Stimulated activated CD8-positive, alpha-beta memory T cell treated with anti-CD3 and anti-CD28 coated beads, Interleukin-15, amount 100 ng/mL, for 4 hours (primary cell): ENCODE data around the gene RGS11.
"Not testable (repeated sequence)": the region's sequence is repeated elsewhere in the genome, so short reads cannot be mapped to it uniquely, and the experiment has no call there.

Experiments
- DNase-seq, 2 donors: peaks; one replicate each; pipeline ENCODE4 v3.0.0-alpha.2; 2020; ENCODE audit warnings: low read depth in 2 of 2

RGS11 gene

DNA sequence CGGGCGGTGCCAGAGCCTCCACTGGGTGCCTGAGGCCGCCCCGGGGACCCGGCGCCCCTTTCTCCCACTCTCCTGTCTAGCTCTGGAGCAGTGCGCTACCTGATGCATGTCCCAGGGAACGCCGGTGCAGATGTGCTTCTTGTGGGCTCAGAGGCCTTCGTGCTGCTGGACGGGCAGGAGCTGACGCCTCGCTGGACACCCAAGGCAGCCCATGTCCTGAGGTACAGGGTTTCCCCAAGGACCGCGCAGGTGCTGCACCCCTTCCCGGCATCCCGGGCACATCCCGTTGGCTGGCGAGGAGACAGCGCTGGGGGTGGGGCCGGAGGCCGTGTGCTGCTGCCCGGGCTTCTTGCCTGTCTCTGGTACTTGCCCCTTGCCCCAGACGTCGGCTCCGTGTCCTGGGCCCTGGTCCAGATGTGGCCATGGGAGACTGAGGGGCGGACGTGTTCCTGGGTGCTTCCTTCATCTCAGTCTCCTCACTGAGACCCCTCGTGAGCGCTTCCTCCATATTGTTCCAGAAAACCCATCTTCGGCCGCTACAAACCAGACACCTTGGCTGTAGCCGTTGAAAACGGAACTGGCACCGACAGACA, 12.5 kb downstream of the RGS11 start:
- no peak for DNase-seq

DNA sequence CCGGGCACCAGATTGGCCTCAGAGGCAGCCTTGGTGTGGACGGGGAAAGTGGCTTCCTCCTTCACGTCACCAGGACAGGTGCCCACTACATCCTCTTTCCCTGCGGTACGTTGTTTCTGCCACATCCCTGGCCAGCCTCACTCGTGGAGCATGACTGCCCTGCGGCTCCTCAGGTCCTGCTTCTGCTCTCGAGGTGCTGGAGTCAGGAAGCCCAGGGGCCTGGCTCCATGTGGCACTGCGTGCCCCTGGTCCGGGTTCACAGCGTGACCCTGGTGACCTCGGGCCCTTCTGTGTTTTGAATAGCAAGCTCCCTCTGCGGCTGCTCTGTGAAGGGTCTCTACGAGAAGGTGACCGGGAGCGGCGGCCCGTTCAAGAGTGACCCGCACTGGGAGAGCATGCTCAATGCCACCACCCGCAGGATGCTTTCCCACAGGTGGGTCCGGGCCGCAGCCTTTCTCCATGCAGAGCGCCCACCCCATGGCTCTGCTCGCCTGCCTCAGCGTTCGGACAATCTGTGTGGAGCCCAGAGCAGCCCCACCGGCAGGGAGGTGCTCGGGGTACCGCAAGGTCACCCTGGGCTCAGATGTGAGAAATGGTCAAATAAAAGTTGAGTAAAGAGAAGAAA, 13.5 kb downstream of the RGS11 start:
- no peak for DNase-seq

DNA sequence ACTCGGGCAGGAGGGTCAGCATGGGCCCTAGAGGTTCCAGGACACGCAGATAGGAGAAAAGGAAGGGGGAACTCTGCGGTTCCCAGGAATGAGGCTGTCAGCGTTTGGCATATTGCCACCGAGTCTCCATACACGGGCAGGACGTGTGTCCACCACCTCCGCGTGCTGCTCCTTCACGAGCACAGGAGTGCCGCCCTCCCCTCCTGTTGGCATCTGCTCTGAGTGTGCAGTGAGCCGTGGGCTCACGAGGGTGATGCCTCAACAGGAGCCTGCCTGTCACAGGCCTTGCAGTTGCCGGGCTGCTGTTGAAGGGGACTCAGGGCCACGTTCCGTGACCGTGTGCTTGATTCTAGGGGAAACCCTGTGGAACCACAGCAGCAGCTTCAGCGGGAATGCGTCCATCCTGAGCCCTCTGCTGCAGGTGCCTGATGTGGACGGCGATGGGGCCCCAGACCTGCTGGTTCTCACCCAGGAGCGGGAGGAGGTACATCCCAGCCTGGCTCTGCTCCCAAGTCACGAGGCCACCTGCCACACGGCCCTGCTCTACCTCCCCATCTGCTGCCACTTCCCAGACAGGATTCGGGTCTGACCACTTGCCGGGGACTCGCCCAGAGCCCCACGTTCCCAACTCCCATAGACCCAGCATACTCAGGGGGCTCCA, 14.6 kb downstream of the RGS11 start:
- DNase-seq, result no peak

DNA sequence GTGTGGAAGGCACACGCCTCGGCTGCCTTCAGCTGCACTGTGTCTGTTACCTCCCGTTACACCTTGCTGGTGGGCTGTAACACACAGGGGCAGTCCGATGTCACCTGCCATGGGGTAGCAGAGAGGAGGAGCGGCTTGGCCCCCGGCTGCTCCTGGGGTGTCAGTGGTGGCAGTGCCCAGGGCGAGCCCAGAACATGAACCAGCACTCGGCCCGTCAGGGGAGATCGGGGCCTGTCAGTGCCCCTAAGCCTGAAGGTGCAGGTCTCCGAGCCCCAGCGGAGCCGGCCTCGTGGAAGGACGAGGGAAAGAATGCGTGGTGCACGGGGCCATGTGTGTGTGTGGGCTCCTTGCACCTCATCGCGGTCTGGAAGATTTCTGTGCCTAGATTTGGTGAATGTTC, 15.4 kb downstream of the RGS11 start:
- no peak for DNase-seq

DNA sequence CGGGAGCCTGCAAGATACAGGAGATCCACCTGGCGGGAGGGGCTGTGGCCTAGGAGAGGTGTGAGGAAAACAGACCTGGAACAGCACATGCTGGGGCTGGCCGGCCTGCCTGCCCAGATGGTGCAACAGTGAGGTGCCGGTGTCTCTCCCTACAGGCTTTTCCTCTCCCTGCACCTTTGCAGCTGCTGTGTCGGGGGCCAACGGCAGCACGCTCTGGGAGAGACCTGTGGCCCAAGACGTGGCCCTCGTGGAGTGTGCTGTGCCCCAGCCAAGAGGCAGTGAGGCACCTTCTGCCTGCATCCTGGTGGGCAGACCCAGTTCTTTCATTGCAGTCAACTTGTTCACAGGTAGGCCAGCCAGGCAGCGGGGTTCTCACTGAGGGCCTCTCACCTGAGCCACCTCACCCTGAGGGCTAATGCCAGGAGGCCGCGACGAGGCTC, 15.9 kb downstream of the RGS11 start:
- DNase-seq, result no peak

DNA sequence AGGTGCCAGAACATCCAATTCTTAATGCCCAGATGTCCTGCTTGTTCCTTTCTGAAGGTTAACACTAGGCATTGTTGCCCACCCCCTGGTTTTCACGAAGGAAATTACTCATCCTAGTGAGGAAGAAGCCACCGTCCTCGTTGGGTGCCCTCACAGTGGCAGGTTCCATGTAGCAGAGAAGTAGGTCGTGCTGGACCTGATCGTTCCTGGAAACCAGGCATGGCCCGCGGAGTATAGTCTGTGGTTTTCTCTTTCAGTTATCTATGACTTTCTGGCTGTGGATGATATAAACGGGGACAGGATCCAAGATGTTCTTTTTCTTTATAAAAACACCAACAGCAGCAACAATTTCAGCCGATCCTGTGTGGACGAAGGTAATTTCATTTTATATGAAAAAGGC, 16.5 kb downstream of the RGS11 start:
- DNase-seq, result no peak

DNA sequence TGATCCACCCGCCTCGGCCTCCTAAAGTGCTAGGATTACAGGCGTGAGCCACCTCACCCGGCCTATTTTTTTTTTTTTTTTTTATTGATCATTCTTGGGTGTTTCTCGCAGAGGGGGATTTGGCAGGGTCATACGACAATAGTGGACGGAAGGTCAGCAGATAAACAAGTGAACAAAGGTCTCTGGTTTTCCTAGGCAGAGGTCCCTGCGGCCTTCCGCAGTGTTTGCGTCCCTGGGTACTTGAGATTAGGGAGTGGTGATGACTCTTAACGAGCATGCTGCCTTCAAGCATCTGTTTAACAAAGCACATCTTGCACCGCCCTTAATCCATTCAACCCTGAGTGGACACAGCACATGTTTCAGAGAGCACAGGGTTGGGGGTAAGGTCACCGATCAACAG, 17.7 kb downstream of the RGS11 start:
- not testable (repeated sequence) for DNase-seq

DNA sequence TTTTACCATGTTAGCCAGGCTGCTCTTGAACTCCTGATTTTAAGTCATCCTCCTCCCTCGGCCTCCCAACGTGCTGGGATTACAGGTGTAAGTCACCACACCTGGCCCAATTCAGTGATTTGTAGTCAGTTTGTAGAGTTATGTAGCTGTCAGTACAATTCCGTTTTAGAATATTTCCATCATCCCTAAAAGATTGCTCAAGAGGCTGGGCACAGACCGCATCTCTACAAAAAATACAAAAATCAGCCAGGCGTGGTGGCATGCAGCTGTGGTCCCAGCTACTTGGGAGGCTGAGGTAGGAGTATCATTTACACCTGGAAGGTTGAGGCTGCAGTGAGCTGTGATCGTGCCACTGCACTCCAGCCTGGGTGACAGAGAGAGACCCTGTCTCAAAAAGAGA, 20.6 kb downstream of the RGS11 start:
- no peak for DNase-seq

DNA sequence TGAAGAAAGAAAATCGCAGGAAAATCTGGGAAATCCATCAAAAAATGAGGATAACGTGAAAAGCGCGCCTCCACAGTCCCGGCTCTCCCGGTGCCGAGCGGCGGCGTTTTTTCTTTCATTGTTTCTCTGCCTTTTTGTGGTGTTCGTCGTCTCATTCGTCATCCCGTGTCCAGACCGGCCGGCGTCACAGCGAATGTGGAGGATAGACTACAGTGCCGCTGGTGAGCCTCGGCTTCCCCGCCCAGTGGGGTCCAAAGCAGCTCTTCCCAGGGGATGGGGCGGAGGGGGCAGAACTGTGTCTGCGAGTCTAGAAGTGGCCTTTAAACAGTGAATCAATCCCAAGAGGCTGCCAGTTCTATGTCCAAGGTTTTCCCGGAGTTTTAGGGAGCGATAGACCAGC, 21.3 kb downstream of the RGS11 start:
- DNase-seq, result no peak

DNA sequence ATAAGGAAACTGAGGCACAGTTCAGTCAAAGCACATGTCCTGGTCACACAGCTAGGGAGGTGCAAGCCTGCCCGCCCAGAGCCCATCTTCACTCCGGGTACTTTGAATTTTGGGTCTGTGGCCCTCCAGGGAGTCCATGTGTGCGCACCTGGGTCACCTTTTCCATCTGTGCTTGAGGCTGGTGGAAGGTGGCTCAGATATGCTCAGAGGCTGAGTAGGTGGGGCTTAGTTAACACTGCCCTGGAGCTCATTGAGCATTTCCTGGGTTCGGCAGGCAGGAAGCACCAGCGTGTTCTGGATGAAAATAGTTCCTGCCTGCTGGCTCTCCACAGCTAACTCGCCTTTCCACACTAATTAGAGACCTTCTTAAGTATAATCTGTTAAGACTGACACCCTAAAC, 21.9 kb downstream of the RGS11 start:
- no peak for DNase-seq

DNA sequence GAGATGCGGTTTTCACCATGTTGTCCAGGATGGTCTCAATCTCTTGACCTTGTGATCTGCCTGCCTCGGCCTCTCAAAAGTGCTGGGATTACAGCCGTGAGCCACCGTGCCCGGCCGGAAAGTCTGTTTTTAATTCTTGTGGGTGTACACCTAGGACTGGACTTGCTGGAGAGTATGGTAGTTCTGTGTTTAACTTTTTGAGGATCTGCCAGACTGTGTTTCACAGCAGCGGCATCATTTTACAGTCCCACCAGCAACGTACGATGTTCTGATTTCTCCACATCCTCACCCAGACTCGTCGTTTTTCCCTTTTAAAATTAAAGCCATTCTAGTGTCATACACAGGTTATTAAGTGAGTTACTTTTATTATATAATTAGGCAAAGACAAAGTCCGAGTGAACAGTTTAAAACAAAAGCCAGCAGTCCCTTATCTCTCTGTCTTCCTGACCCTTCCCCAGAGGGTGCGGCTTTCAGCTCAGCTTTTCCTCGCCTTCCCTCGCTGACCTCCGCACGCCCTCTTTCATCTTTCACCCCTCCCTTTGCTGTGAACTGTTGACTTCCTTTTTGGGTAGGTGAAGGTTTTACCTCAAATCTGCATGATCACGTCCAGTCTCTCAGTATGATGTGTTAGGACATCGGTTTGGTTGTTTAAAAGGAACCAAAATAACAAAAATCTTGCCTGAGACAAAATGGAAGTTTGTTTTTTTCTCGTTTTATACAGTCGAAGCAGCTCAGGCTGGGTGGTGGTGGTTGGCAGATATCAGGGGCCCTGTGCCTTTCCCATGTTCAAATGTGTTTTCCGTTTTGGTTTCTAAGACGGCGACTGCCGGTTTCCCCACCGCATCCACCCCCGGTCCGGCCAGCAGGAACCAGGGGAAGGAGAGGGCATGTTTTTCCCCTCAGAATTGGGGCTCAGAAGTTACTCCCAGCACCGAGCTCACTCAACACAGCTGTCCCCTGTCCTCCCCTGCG, 23.1 kb downstream of the RGS11 start:
- no peak for DNase-seq

DNA sequence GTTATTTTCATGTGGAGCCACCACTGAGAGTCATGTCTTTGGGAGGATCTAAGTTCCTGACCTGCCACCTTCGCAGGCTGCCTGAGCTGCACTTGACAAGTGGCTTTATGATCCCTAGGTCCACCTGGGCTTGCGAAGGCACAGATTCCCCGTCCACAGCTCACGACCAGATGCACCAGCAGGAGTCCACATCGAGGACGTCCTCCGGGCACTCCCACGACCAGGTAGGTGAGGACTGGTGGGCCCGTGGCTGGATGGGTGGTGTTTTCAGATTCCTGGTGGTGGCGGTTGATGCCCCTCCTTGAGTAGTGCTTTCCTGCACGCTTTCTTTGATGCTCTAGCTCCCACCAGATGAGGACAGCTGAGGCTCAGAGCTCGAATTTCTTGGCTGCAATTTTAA, 26.3 kb downstream of the RGS11 start:
- no peak for DNase-seq

DNA sequence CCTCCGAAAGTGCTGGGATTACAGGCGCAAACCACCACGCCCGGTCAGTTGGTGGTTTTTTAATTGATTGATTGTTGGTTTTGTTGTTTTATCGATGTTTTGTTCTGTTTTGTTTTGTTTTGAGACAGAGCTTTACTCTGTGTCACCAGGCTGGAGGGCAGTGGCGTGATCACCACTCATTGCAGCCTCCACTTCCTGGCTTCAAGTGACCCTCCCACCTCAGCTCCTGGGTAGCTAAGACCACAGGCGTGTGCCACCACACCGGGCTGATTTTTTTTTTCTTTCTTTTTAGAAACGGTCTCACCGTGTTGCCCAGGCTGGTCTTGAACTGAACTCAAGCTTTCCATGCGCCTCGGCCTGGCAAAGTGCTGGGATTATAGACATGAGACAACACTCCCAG, 28.7 kb downstream of the RGS11 start:
- DNase-seq, result no peak

DNA sequence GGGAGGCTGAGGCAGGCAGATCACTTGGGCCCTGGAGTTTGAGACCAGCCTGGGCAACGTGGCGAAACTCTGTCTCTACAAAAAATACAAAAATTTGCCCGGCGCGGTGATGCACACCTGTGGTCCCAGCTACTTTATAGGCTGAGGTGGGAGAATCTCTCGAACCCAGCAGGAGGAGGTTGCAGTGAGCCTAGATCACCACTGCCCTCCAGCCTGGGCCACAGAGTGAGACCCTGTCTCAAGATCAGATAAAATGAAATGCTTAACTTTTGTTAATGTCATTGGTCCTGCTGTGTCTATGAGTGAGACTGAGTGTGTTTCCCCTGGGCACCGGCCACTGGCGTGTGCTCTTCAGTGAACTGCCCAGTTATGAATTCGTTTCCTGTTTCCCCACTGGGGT, 30.6 kb downstream of the RGS11 start:
- no peak for DNase-seq

DNA sequence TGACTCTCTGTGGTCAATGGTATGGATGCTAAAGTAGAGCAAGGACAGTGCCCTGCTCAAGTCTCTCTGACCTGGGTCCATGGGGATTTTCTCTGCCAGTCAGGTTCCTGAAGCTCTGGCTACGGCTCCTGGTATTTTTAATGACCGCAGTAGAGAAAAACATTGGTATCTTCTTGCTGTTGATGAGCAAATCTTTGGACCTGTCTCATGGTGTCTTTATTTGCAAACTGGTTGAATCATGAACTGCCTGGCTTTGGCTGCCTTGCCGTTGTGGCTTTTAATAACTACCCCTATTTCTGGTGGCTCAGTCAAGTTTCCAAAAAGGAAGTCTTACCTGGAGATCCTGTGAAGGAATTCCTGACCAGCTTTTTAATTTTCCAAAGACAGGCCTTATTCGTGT, 32.4 kb downstream of the RGS11 start:
- DNase-seq, result no peak

DNA sequence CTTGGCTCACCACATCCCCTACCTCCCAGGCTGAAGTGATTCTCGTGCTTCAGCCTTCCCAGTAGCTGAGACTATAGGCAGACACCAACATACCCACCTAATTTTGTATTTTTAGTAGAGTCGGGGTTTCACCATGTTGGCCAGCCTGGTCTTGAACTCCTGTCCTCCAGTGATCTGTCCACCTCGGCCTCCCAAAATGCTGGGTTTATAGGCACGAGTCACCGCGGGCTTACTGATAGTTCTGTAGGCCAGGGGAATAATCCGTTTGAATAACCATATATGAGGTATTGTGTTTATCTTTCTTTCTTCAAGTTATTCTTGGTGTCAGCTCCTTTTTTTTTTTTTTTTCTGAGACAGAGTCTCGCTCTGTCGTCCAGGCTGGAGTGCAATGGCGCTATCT, 33.5 kb downstream of the RGS11 start:
- no peak for DNase-seq

DNA sequence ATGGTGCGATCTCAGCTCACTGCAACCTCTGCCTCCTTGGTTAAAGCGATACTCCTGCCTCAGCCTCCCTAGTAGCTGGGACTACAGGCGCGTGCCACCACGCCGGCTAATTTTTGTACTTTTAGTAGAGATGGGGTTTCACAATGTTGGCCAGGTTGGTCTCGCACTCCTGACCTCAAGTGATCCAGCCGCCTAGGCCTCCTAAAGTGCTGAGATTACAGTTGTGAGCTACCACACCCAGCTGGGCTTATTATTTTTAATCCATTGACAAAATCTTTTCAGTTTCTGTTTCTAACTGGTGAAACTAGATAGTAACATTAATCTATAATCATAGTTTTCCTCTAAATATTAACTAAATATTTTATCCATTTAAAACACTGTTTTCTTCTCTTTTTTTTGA, 35.2 kb downstream of the RGS11 start:
- DNase-seq, result no peak

DNA sequence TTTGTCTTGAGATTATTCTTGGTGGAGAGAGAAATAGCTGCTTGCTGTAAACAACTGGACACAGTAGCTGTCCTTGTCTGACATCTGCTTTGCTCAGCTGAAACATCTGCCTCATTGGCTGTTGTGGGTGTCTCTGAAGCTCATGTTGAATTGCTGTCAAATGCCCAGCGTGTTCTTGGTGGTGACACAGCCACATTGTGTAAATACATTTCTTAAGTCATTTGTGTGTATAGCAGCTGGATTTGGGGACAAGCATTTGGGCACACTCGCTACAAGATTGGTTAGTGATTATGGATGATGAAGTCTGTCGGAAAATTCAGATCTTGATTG, 35.8 kb downstream of the RGS11 start:
- DNase-seq, result no peak

DNA sequence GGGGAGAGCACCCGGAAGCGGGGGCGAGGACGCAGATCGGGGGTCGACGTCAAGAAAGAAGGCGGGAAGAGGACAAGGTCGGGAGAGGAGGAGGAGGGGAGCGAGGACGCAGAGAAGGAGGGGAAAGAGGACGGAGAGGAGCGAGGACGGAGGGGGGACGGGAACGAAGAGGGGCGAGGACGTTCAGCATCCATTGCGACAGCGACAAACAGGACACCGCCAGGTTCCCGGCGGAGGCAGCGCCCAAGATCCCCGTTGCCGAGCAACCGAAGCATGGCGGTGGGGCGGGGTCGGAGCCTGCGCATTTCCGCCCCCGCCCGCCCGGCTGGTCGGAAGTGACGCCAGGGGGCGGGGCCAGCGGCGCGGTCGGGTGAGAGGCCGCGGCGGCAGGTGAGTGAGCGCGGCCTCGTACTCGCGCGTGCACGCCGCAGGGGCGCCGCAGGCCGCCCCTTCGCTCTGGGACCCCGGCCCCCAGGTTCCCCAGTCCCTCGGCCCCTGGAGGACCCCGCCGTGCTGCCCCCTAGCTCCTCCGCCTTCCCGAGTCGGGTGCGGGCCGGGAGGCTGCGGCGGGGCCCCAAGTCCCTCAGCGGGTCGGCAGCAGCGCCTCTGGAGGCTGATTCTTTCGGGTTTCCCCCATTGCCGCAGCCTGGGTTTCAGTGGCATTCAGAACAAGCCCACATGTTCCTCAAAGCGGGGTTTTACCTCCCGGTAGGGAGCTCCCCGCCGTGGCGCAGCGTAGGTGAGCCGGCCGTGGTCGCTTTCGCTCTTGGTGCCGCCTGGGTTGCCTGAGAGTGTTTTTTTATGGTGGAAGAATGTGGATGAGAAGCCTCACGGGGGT, 41.1 kb downstream of the RGS11 start, which contains the start of gene FAM234A:
TSS of gene FAM234A (plus strand) at position 354 of the 838 bp plus-strand sequence. CDS start 19,593 bp downstream, outside the sequence.
- DNase-seq, result peak; percentile 88 to 90

DNA sequence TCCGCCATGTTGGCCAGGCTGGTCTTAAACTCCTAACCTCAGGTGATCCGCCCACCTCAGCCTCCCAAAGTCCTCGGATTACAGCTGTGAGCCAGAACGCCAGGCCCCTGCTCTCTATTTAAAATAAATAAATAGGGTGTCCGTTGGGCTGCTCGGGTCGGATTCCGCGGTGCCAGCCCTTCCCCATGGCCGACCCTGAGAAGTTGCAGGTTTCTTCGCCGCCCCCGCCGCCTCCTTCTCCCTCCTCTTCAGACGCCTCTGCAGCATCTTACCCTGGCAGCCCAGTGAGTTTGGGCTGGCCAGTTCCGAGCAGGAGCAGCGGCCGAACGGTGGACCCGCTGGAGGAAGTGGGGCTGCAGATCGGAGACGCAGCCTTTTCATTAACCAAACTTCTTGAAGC, 44.8 kb downstream of the RGS11 start:
- DNase-seq, result no peak

DNA sequence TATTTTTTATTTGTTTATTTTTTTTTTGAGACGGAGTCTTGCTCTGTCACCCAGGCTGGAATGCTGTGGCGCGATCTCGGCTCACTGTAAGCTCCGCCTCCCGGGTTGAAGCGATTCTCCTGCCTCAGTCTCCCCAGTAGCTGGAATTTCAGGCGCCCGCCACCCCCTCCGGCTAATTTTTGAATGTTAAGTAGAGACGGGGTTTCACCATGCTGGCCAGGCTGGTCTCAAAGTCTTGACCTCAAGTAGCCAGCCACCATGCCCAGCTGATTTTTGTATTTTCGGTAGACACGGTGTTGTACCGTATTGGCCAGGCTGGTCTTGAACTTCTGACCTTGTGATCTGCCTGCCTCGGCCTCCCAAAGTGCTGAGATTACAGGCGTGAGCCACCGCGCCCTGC, 45.4 kb downstream of the RGS11 start:
- not testable (repeated sequence) for DNase-seq
